ENCODE results near the gene NDST1. TPM values are rescaled to one million over a fixed set of nuclear protein-coding genes. Genes with fewer than 3 reads are reported as not detected.

Gene NDST1
- polyA plus RNA-seq, 1 donor (not counting 4 experiments of a cell fraction or from before 2014, with no cell fraction given), result 24.9 TPM

- DNase-seq (ENCODE audit: low read depth, low spot score) (no peak), FAIRE-seq (no peak)
- Histone ChIP-seq H3K27me3 (ENCODE audit: control insufficient read depth, extremely low read depth, insufficient read depth, low read length) (no peaks in the 10 kb centered on the region), H3K9me1 (ENCODE audit: control insufficient read depth, extremely low read depth, insufficient read depth, low read length) (no peaks in the 10 kb centered on the region), H2AFZ (ENCODE audit: control insufficient read depth, low read length) (no peak overlapping the region), H3K4me2 (ENCODE audit: control insufficient read depth, extremely low read depth, insufficient read depth, low read depth, low read length) (no peak overlapping the region), H3K4me3 (ENCODE audit: control insufficient read depth in 2 of 3, extremely low read depth in 1 of 3, insufficient read depth in 2 of 3, low read depth in 1 of 3, low read length in 3 of 3) (no peak overlapping the region), H3K79me2 (ENCODE audit: control insufficient read depth, insufficient read depth, low read length) (peaks cover 1% of the 10 kb centered on the region), H3K36me3 (ENCODE audit: control insufficient read depth in 2 of 2, extremely low read depth in 1 of 2, insufficient read depth in 2 of 2, low read length in 2 of 2) (no peaks in the 10 kb centered on the region), H3K9me3 (ENCODE audit: control insufficient read depth, low read depth, low read length) (no peaks in the 10 kb centered on the region), H4K20me1 (ENCODE audit: control insufficient read depth, extremely low read depth, insufficient read depth, low read length) (no peaks in the 10 kb centered on the region), H3K27ac (ENCODE audit: control insufficient read depth, insufficient read depth, low read length) (no peak overlapping the region), H3K9ac (ENCODE audit: control insufficient read depth, extremely low read depth, insufficient read depth, low read length) (no peak overlapping the region), H3K4me1 (ENCODE audit: control insufficient read depth, extremely low read depth, insufficient read depth, low read length) (no peaks in the 10 kb centered on the region)
- TF ChIP-seq CTCF (optimal IDR thresholded peaks at IDR 0.05 in 1 of 3, IDR thresholded peaks at IDR 0.05 in 1 of 3, conservative IDR thresholded peaks at IDR 0.05 in 1 of 3; ENCODE audit: extremely low read depth in 1 of 3, insufficient read depth in 2 of 3, low read length in 3 of 3) (no peak), EZH2 (IDR thresholded peaks at IDR 0.05; ENCODE audit: low read length) (no peak)
- dilution Hi-C loops (cut with MboI; ENCODE audit: extremely low pct_ligation_motif_present, low sequenced_read_pairs), result no loop called here
These were observed 26.3 kb upstream of the NDST1 start for GRCh38 chr5:150481708-150481965.

- H3K27me3 ChIP-seq (ENCODE audit: control insufficient read depth, extremely low read depth, insufficient read depth, low read length), result no peaks in the 10 kb centered on the region
- no peak overlapping the region for H3K4me3 ChIP-seq (ENCODE audit: control insufficient read depth in 2 of 3, extremely low read depth in 1 of 3, insufficient read depth in 2 of 3, low read depth in 1 of 3, low read length in 3 of 3)
- no peaks in the 10 kb centered on the region for H3K36me3 ChIP-seq (ENCODE audit: control insufficient read depth in 2 of 2, extremely low read depth in 1 of 2, insufficient read depth in 2 of 2, low read length in 2 of 2)
- no peak overlapping the region for H3K9ac ChIP-seq (ENCODE audit: control insufficient read depth, extremely low read depth, insufficient read depth, low read length)
- H3K4me1 ChIP-seq (ENCODE audit: control insufficient read depth, extremely low read depth, insufficient read depth, low read length), result peaks cover 1% of the 10 kb centered on the region
- FAIRE-seq (no peak), DNase-seq (ENCODE audit: low read depth, low spot score) (no peak)
- H3K79me2 ChIP-seq (ENCODE audit: control insufficient read depth, insufficient read depth, low read length), result peaks cover 5% of the 10 kb centered on the region
- no peaks in the 10 kb centered on the region for H3K9me1 ChIP-seq (ENCODE audit: control insufficient read depth, extremely low read depth, insufficient read depth, low read length)
- H2AFZ ChIP-seq (ENCODE audit: control insufficient read depth, low read length), result no peak overlapping the region
- no peak overlapping the region for H3K27ac ChIP-seq (ENCODE audit: control insufficient read depth, insufficient read depth, low read length)
- no peaks in the 10 kb centered on the region for H3K9me3 ChIP-seq (ENCODE audit: control insufficient read depth, low read depth, low read length)
- TF ChIP-seq CTCF (optimal IDR thresholded peaks at IDR 0.05 in 1 of 3, IDR thresholded peaks at IDR 0.05 in 1 of 3, conservative IDR thresholded peaks at IDR 0.05 in 1 of 3; ENCODE audit: extremely low read depth in 1 of 3, insufficient read depth in 2 of 3, low read length in 3 of 3) (no peak), EZH2 (IDR thresholded peaks at IDR 0.05; ENCODE audit: low read length) (no peak)
- H4K20me1 ChIP-seq (ENCODE audit: control insufficient read depth, extremely low read depth, insufficient read depth, low read length), result no peaks in the 10 kb centered on the region
- dilution Hi-C loops (cut with MboI; ENCODE audit: extremely low pct_ligation_motif_present, low sequenced_read_pairs), result no loop called here
- no peak overlapping the region for H3K4me2 ChIP-seq (ENCODE audit: control insufficient read depth, extremely low read depth, insufficient read depth, low read depth, low read length)
These were observed 25.9 kb upstream of the NDST1 start for GRCh38 chr5:150481972-150482406.
